ENCODE results near the gene TCF3.
A peak's percentile ranks its signal among the peaks of the same experiment; 100 is the strongest.

The TCF3 gene

GRCh38 chr19:1599460-1599846, 53.0 kb downstream of the TCF3 start:
- Histone ChIP-seq H3K27ac (ENCODE audit: low read depth, low read length) (no peak overlapping the region), H3K27me3 (ENCODE audit: control insufficient read depth in 1 of 2, insufficient read depth in 2 of 2, low read length in 2 of 2) (no peaks in the 10 kb centered on the region), H3K4me1 (ENCODE audit: insufficient read depth, low read length) (peaks cover 16% of the 10 kb centered on the region), H3K9me3 (ENCODE audit: low read length) (no peaks in the 10 kb centered on the region), H3K36me3 (ENCODE audit: insufficient read depth, low read length) (peaks cover 13% of the 10 kb centered on the region), H3K9ac (ENCODE audit: low read length) (no peak overlapping the region), H3K4me3 (ENCODE audit: low read depth in 1 of 2, low read length in 2 of 2) (no peak overlapping the region)

DNA sequence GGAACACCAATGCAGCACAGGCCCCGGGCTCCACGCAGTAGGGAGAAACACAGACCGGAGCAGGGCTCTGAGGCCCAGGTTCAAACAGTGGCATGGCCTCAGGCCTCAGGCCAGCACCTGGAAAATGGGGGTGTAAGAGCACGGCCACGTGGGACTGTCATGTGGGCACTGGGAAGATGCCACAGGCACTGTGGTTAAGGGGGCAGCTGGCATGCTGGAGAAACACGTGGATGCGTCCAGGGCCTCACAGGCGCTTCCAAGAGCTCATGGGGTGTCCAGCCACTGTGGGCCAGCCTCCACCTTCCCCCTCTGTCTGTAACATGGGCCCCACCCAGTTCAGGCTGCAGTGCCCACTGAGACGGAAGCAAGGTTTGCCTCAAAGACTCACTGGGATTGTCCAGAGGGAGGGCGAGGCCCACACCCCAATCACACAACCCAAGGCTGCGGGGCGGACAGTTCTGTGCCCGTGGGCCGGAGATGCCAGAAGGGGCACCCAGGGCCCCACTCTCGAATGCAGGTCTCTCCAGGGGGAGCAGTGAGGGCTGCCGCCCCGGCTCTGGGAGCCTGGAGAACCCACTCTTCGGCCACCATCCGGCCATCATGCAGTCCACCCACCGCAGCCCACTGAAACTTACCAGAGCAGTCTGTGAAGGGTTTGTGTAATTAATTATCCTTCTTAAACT, 53.5 kb downstream of the TCF3 start:
- Histone ChIP-seq H3K4me1 (ENCODE audit: insufficient read depth, low read length) (peaks cover 11% of the 10 kb centered on the region), H3K9ac (ENCODE audit: low read length) (no peak overlapping the region), H3K27ac (ENCODE audit: low read depth, low read length) (no peak overlapping the region), H3K4me3 (ENCODE audit: low read depth in 1 of 2, low read length in 2 of 2) (no peak overlapping the region), H3K9me3 (ENCODE audit: low read length) (no peaks in the 10 kb centered on the region), H3K27me3 (ENCODE audit: control insufficient read depth in 1 of 2, insufficient read depth in 2 of 2, low read length in 2 of 2) (no peaks in the 10 kb centered on the region), H3K36me3 (ENCODE audit: insufficient read depth, low read length) (peaks cover 13% of the 10 kb centered on the region)

DNA sequence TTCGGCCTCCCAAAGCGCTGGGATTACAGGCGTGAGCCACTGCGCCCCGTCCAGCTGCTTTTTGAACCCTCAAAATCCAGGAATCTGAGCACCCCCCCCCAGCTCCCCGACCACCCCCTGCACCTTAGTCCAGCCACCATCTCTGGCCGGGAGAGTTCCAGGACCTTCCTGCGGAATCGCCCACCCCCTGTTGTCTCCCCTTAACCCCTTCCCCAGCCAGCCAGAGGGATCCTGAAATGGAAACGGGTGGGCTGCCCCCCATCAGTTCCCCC, 59.0 kb downstream of the TCF3 start:
- Histone ChIP-seq H3K27me3 (ENCODE audit: control insufficient read depth in 1 of 2, insufficient read depth in 2 of 2, low read length in 2 of 2) (no peaks in the 10 kb centered on the region), H3K9ac (ENCODE audit: low read length) (no peak overlapping the region), H3K4me1 (ENCODE audit: insufficient read depth, low read length) (peaks cover 18% of the 10 kb centered on the region), H3K27ac (ENCODE audit: low read depth, low read length) (no peak overlapping the region), H3K36me3 (ENCODE audit: insufficient read depth, low read length) (peaks cover 13% of the 10 kb centered on the region), H3K4me3 (ENCODE audit: low read depth in 1 of 2, low read length in 2 of 2) (peak overlapping the region; percentile 78 to 86), H3K9me3 (ENCODE audit: low read length) (no peaks in the 10 kb centered on the region)

DNA sequence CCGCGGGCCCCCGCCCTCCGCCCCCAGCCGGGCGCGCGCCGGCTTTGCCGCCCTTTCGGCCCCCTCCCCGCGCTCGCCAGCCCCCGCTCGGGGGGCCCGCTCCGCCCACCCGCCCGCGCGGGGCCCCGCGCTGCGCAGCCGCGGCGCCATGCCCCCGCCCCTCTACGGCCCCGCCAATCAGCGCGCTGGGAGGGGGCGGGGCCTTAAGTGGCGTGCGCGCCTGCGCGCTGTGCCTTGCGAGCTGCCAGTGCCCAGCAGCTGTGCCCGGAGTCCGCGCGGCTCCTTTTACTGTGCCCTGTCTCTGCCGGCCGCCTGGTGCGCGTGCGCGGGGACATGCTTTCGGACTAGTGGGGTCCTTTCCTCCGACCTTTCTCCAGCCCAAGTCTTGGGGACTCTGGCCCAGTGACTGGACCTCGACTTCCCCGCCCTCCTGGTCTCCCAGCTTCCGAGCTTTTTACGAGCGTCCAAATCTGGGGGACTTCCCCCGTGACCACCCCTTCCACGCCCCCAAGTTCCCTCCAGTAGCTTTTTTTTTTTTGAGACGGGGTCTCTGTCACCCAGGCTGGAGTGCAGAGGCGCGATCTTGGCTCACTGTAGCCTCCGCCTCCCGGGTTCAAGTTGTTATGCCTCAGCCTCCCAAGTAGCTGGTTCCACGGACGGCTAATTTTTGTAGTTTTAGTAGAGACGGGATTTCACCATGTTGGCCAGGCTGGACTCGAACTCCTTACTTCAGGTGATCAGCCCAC, 59.5 kb downstream of the TCF3 start, which contains the start of gene MBD3:
Gene MBD3 (minus strand): TSS at position 111 of the 746 bp plus-strand sequence. CDS start 234 bp downstream, outside the sequence.
- peak within 1 kb of the TSS; percentile 68 for H3K9ac ChIP-seq (ENCODE audit: low read length)
- H3K27ac ChIP-seq (ENCODE audit: low read depth, low read length), result peak within 1 kb of the TSS; percentile 97
- H3K4me1 ChIP-seq (ENCODE audit: insufficient read depth, low read length), result peaks cover 18% of the 10 kb centered on the region
- peaks cover 9% of the 10 kb centered on the region for H3K36me3 ChIP-seq (ENCODE audit: insufficient read depth, low read length)
- no peaks in the 10 kb centered on the region for H3K9me3 ChIP-seq (ENCODE audit: low read length)
- peak within 1 kb of the TSS; percentile 78 to 86 for H3K4me3 ChIP-seq (ENCODE audit: low read depth in 1 of 2, low read length in 2 of 2)
- H3K27me3 ChIP-seq (ENCODE audit: control insufficient read depth in 1 of 2, insufficient read depth in 2 of 2, low read length in 2 of 2), result no peaks in the 10 kb centered on the region

DNA sequence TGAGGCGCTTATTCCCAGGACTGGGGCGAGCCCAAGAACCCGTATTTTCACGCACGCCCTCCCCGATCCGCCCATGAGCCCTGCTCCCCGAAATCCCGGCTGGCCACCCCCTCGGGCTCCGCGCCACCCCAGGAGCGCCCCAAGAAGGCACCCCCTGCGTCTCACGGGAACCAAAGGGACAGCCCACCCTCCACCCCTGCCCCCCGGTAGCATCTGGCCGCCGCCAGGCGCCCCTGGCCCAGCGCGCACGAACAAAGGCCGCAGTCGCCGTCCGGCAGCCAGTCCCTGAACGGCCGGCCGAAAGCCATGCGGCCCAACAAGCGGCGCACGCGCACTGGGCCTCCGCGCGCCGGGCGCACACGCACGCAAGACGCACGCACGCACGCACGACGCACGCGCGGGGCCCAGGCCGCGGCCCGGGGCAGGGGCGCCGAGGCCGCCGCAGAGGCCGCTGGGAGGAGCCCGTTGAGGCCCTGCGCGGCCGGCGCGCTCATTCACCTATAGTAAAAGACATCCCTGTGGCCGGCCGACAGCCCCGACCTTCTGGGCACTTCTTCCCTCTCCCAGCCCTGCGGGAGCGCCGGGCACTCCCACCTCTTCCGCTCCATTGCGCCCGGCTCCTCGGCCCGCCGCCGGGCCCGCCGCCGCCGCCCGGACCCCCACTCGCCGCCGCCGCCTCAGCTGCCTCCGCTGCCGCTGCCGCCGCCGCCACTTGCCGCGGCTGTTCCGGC, 60.2 kb downstream of the TCF3 start:
- H3K27ac ChIP-seq (ENCODE audit: low read depth, low read length), result peak overlapping the region; percentile 97

GRCh38 chr19:1591421-1592023, 60.9 kb downstream of the TCF3 start:
- H3K27me3 ChIP-seq (ENCODE audit: control insufficient read depth in 1 of 2, insufficient read depth in 2 of 2, low read length in 2 of 2), result no peaks in the 10 kb centered on the region
- H3K4me3 ChIP-seq (ENCODE audit: low read depth in 1 of 2, low read length in 2 of 2), result peak overlapping the region; percentile 70 to 75
- no peaks in the 10 kb centered on the region for H3K9me3 ChIP-seq (ENCODE audit: low read length)
- H3K4me1 ChIP-seq (ENCODE audit: insufficient read depth, low read length), result peaks cover 18% of the 10 kb centered on the region
- peak overlapping the region; percentile 97 for H3K27ac ChIP-seq (ENCODE audit: low read depth, low read length)
- peak overlapping the region; percentile 68 for H3K9ac ChIP-seq (ENCODE audit: low read length)
- no peaks in the 10 kb centered on the region for H3K36me3 ChIP-seq (ENCODE audit: insufficient read depth, low read length)

More for the DNA sequence above, 60.2 kb downstream of the TCF3 start:
- peaks cover 18% of the 10 kb centered on the region for H3K4me1 ChIP-seq (ENCODE audit: insufficient read depth, low read length)
- peaks cover 2% of the 10 kb centered on the region for H3K36me3 ChIP-seq (ENCODE audit: insufficient read depth, low read length)
- H3K27me3 ChIP-seq (ENCODE audit: control insufficient read depth in 1 of 2, insufficient read depth in 2 of 2, low read length in 2 of 2), result no peaks in the 10 kb centered on the region
- H3K9me3 ChIP-seq (ENCODE audit: low read length), result no peaks in the 10 kb centered on the region
- H3K9ac ChIP-seq (ENCODE audit: low read length), result peak overlapping the region; percentile 68
- H3K4me3 ChIP-seq (ENCODE audit: low read depth in 1 of 2, low read length in 2 of 2), result peak overlapping the region; percentile 70 to 75

DNA sequence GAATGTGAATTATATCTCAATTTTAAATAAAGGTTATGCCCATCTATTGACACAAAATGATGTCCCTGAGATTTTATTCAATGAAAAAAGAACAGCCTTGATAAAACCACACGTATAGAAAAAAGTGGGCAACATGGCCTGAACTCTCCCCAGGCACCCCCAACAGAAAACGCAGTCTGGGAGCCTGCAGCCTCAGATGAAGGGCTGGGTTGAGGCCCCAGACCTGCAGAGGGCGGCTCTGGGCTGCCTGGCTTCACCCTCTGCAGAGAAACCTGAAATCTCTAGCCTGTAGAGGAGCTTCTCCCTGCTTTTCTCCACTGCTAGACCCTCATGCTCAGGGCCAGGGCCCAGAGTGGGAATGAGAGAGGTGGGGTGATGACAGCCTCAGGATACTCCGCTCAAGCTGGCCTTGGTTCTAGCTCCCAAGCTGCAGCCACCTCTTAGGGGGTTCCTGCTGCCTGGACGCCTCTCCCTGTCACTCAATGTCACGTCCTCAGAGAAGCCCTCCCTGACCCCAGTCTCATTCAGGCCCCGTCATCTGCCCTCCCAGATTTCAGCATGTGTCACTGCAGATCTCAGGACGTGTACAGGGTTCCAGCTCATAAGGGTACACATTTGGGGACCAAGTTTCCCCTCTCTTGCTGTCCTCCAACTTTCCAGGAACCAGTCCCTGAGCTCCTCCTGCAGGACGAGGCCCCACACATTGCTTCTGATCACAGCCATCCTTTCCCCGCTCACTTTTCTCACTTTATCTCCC, 61.6 kb downstream of the TCF3 start:
- Histone ChIP-seq H3K27me3 (ENCODE audit: control insufficient read depth in 1 of 2, insufficient read depth in 2 of 2, low read length in 2 of 2) (no peaks in the 10 kb centered on the region), H3K9me3 (ENCODE audit: low read length) (no peaks in the 10 kb centered on the region), H3K4me3 (ENCODE audit: low read depth in 1 of 2, low read length in 2 of 2) (peak overlapping the region; percentile 70 to 75), H3K4me1 (ENCODE audit: insufficient read depth, low read length) (peaks cover 18% of the 10 kb centered on the region), H3K36me3 (ENCODE audit: insufficient read depth, low read length) (peaks cover 5% of the 10 kb centered on the region), H3K27ac (ENCODE audit: low read depth, low read length) (no peak overlapping the region), H3K9ac (ENCODE audit: low read length) (peak overlapping the region; percentile 68)

DNA sequence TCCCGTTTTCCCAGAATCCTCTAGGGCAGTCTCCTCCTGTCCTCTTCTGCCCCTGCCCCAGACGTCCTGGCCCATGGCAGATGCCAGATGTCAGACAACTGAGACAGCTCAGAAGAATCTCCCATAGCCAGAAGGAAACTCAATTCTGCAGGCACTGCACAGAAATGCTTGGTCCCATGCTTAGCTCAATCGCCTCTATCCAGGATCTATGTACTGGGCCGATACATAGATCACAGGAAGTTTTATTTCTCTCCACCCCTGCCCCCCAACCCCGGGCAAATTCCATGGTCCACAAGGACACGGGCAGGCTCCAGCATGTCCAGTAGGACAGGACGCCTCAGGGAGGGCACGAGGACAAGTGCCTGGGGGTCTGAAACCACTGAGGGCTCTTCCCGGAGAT, 64.5 kb downstream of the TCF3 start:
- H3K27ac ChIP-seq (ENCODE audit: low read depth, low read length), result no peak overlapping the region
- no peak overlapping the region for H3K4me3 ChIP-seq (ENCODE audit: low read depth in 1 of 2, low read length in 2 of 2)
- no peaks in the 10 kb centered on the region for H3K9me3 ChIP-seq (ENCODE audit: low read length)
- H3K27me3 ChIP-seq (ENCODE audit: control insufficient read depth in 1 of 2, insufficient read depth in 2 of 2, low read length in 2 of 2), result no peaks in the 10 kb centered on the region
- no peak overlapping the region for H3K9ac ChIP-seq (ENCODE audit: low read length)
- peaks cover 14% of the 10 kb centered on the region for H3K36me3 ChIP-seq (ENCODE audit: insufficient read depth, low read length)
- peaks cover 13% of the 10 kb centered on the region for H3K4me1 ChIP-seq (ENCODE audit: insufficient read depth, low read length)

DNA sequence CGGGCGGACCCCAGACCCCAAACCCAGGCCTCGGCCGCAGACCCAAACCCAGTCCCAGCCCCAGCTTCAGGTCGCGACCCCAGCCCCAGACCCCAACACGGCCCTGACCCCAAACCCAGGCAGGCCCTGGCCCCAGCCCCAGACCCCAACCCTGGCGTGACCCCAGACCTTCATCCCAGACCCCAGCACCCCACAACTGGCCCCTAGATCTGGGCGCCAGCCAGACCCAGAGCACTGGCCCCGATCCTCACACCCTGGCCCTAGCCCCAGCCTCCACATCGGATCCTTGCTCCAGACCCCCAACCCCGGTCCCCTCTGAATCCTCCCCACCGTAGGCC, 67.2 kb downstream of the TCF3 start:
- H3K36me3 ChIP-seq (ENCODE audit: insufficient read depth, low read length), result peaks cover 37% of the 10 kb centered on the region
- H3K9ac ChIP-seq (ENCODE audit: low read length), result no peak overlapping the region

DNA sequence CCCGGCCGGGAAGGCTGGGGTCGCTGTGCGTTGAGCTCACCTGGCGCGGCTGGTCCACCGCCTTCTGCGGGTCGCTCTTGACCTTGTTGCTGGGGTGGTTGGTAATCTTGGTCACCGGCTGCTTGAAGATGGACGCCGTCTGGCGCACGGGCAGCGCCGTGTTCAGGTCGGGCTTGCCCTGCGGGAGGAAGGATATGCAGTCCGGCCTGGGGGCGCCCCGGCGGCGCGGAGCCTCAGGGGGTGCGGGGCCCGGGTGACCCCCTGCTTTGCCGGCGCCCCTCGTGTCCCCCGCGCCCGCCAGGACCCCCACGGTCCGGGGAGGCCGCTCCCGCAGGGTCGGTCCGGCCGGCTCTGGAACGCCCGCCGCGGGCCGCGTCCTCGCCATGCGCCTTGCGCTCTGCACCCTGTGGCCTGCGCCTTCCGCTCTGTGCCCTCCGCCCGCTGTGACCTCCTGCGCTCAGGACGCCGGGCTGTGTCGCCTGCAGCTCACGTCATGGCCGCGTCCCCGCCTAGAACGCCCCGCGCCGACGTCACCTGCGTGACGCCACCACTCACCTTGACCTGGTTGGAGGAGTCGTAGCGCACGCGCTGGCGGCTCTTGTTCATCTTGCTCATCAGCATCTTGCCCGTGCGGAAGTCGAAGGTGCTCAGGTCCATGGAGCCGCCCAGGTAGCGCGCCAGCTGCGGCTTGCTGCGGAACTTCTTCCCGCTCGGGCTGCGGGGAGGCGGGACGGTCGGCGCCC, 67.7 kb downstream of the TCF3 start:
- no peak overlapping the region for H3K9ac ChIP-seq (ENCODE audit: low read length)
- peaks cover 42% of the 10 kb centered on the region for H3K36me3 ChIP-seq (ENCODE audit: insufficient read depth, low read length)
- H3K4me1 ChIP-seq (ENCODE audit: insufficient read depth, low read length), result no peaks in the 10 kb centered on the region
- no peak overlapping the region for H3K27ac ChIP-seq (ENCODE audit: low read depth, low read length)
- H3K9me3 ChIP-seq (ENCODE audit: low read length), result no peaks in the 10 kb centered on the region
- H3K27me3 ChIP-seq (ENCODE audit: control insufficient read depth in 1 of 2, insufficient read depth in 2 of 2, low read length in 2 of 2), result no peaks in the 10 kb centered on the region
- H3K4me3 ChIP-seq (ENCODE audit: low read depth in 1 of 2, low read length in 2 of 2), result no peak overlapping the region

More for the DNA sequence above, 67.2 kb downstream of the TCF3 start:
- Histone ChIP-seq H3K27ac (ENCODE audit: low read depth, low read length) (no peak overlapping the region), H3K27me3 (ENCODE audit: control insufficient read depth in 1 of 2, insufficient read depth in 2 of 2, low read length in 2 of 2) (no peaks in the 10 kb centered on the region), H3K9me3 (ENCODE audit: low read length) (no peaks in the 10 kb centered on the region), H3K4me3 (ENCODE audit: low read depth in 1 of 2, low read length in 2 of 2) (no peak overlapping the region), H3K4me1 (ENCODE audit: insufficient read depth, low read length) (no peaks in the 10 kb centered on the region)
